Thymus (tissue), 14 donors: ENCODE results near the gene BLTP3A. TPM values are rescaled to one million over a fixed set of nuclear protein-coding genes. Genes with fewer than 3 reads are reported as not detected.
"Not testable (repeated sequence)": the region's sequence is repeated elsewhere in the genome, so short reads cannot be mapped to it uniquely, and the experiment has no call there.

Experiments
- DNase-seq, 9 donors: peaks; one replicate each; pipeline ENCODE4 v3.0.0-alpha.2; 2013; ENCODE audit warnings: low spot score in 9 of 9, low read depth in 6 of 9, missing footprints in 1 of 9
- H3K27ac ChIP-seq, 2 donors: one replicate each; pipeline ENCODE4 v1.5.1; 2013; ENCODE audit warnings: control low read depth in 1 of 2, low read depth in 1 of 2, low read length in 1 of 2, mild to moderate bottlenecking in 1 of 2, moderate library complexity in 1 of 2
- H3K27me3 ChIP-seq, 2 donors: one replicate each; pipeline ENCODE4 v1.5.1; 2013; ENCODE audit warnings: low read length in 1 of 2; ENCODE audit not compliant: control insufficient read depth in 2 of 2, insufficient read depth in 1 of 2
- H3K36me3 ChIP-seq, 2 donors: one replicate each; pipeline ENCODE4 v1.5.1; 2013; ENCODE audit warnings: low read length in 1 of 2, mild to moderate bottlenecking in 1 of 2, moderate library complexity in 1 of 2; ENCODE audit not compliant: control insufficient read depth in 2 of 2, insufficient read depth in 2 of 2
- H3K4me1 ChIP-seq, 2 donors: one replicate each; pipeline ENCODE4 v1.5.1; 2013; ENCODE audit warnings: low read length in 2 of 2; ENCODE audit not compliant: control insufficient read depth in 2 of 2, insufficient read depth in 2 of 2
- H3K4me3 ChIP-seq, 2 donors: one replicate each; pipeline ENCODE4 v1.5.1; 2013; ENCODE audit warnings: low read length in 2 of 2, control low read depth in 1 of 2, mild to moderate bottlenecking in 1 of 2
- H3K9me3 ChIP-seq, 2 donors: one replicate each; pipeline ENCODE4 v1.5.1; 2013; ENCODE audit warnings: low read length in 1 of 2, mild to moderate bottlenecking in 1 of 2; ENCODE audit not compliant: control insufficient read depth in 2 of 2, insufficient read depth in 1 of 2
- WGBS: extraction: QIAGEN DNeasy Blood & Tissue Kit; methylation state at CpG from one replicate; pipeline ENCODE4 v1.1.7; 2013; 5-methylcytosine and 5-hydroxymethylcytosine counted together
- long read RNA-seq, 10 donors: transcript quantifications; one replicate each; lab custom pipeline, GENCODE V29; 2026
- polyA plus RNA-seq: library from polyadenylated mRNA; stranded (reverse); fragments of 200-250 nt; gene quantifications from one replicate; pipeline ENCODE4 v1.2.3, GENCODE V29; 2013
- total RNA-seq: library from RNA; stranded (reverse); fragments of 120-200 nt; gene quantifications from one replicate; pipeline ENCODE4 v1.2.4, GENCODE V29; 2013
- donor health status: healthy.

The BLTP3A gene, protein sequence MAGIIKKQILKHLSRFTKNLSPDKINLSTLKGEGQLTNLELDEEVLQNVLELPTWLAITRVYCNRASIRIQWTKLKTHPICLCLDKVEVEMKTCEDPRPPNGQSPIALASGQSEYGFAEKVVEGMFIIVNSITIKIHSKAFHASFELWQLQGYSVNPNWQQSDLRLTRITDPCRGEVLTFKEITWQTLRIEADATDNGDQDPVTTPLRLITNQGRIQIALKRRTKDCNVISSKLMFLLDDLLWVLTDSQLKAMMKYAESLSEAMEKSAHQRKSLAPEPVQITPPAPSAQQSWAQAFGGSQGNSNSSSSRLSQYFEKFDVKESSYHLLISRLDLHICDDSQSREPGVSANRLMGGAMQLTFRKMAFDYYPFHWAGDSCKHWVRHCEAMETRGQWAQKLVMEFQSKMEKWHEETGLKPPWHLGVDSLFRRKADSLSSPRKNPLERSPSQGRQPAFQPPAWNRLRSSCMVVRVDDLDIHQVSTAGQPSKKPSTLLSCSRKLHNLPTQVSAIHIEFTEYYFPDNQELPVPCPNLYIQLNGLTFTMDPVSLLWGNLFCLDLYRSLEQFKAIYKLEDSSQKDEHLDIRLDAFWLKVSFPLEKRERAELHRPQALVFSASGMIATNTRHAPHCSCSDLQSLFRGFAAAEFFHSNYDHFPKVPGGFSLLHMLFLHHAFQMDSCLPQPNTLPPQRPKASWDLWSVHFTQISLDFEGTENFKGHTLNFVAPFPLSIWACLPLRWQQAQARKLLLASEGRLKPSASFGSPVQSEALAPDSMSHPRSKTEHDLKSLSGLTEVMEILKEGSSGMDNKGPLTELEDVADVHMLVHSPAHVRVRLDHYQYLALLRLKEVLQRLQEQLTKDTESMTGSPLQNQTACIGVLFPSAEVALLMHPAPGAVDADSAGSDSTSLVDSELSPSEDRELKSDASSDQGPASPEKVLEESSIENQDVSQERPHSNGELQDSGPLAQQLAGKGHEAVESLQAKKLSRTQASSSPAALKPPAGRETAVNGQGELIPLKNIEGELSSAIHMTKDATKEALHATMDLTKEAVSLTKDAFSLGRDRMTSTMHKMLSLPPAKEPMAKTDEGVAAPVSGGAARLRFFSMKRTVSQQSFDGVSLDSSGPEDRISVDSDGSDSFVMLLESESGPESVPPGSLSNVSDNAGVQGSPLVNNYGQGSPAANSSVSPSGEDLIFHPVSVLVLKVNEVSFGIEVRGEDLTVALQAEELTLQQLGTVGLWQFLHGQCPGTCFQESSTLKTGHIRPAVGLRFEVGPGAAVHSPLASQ (N-terminal part only)
- total RNA-seq (4.2 TPM), polyA plus RNA-seq (3.9 TPM)
- long read RNA-seq, donor 1, result 0 reads
- long read RNA-seq, donor 2, result 0 reads
- long read RNA-seq, donor 3, partial matches to known transcripts, result 23 of 45 reads
- long read RNA-seq, donor 3, other reads (novel, unspliced or antisense), result 22 of 45 reads
- long read RNA-seq, donor 4, result 0 reads
- long read RNA-seq, donor 5, partial matches to known transcripts, result 34 of 68 reads
- long read RNA-seq, donor 5, other reads (novel, unspliced or antisense), result 34 of 68 reads
- long read RNA-seq, donor 6, result 0 reads
- long read RNA-seq, donor 7, full-length matches to known transcripts, result 1 of 1 reads
- long read RNA-seq, donor 7, partial matches to known transcripts, result 0 of 1 reads
- long read RNA-seq, donor 7, other reads (novel, unspliced or antisense), result 0 of 1 reads
- long read RNA-seq, donor 8, partial matches to known transcripts, result 11 of 16 reads
- long read RNA-seq, donor 8, other reads (novel, unspliced or antisense), result 5 of 16 reads
- long read RNA-seq, donor 9, result 0 reads
- long read RNA-seq, donor 10, result 0 reads

DNA sequence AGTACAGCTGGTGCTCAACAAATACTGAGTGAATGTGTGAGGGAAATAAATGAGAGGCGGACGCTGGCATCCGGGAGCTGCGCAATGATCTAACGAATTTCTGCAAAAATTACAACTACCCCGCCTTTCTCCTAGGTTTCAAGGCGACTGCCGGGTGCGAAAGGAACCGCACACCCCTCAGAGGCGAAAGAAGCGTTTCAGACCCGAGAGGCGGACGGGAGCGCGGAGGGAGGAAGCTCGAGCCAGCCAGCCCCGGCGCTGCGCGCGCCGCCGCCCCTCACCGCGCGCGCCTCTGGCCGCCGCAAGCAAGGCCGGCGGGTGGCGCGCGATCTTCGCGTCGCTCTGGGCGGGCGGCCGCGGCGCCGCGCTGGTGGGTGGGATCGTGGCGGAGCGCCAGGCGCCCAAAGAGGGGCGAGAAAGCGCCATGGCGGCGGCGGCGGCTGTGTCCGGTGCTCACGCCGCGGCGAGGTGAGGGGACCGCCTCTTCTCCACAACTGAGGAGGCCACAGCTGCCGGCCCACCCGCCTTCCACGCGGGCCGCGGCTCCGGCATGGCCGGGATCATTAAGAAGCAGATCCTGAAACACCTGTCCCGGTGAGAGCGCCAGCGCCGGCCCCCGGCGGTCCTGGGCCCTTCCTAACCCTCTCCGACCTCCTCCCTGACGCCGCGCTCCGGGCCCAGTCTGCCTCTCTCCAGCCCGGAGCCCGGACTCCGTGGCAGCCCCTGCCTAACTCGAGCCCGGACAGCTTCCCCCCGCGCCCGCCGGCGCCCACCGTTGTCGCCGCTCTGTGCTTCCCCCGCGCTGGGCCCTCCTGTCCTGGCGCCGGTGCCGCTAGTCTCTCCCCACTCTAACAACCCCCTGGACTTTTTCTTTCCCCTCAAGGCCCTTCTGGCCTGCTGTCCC, at the start of gene BLTP3A:
Gene BLTP3A, plus strand, starts transcription at position 383 of the 904 bp plus-strand sequence. Its CDS starts 168 bp downstream, at position 551.
- Histone ChIP-seq H3K4me1 (peaks cover 8 to 17% of the 10 kb centered on the region in 2 donors), H3K36me3 (peaks cover 0 to 5% of the 10 kb centered on the region in 2 donors), H3K27ac (peak within 1 kb of the TSS; percentile 87 to 88), H3K27me3 (no peaks in the 10 kb centered on the region), H3K9me3 (no peaks in the 10 kb centered on the region), H3K4me3 (peak within 1 kb of the TSS; percentile 94 to 95)
- DNase-seq, result peak in 8 of 9 donors; percentile 46 to 89 (median 72)
- under 1% methylated on average over 99 of the region's 99 CpGs for WGBS

DNA sequence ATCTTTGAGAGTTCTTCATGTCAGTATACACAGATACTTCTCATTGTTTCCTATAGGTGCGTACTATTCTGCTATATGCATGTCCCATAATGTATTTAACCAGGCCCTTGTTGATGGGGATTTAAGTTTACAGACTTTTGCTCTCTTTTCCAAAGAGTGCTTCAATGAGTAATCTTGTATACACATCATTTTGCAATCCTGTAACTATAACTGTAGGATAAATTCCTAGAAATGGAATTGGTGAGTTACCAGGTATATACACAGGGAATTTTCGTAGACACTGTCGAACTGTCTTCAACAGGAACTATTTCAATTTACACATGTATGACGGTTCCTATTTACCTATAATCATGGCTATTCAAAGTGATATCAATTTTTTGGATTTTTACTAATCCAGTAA, 49.8 kb upstream of the BLTP3A start:
- Histone ChIP-seq H3K27me3 (no peaks in the 10 kb centered on the region), H3K4me3 (no peak overlapping the region), H3K9me3 (no peaks in the 10 kb centered on the region), H3K4me1 (no peaks in the 10 kb centered on the region), H3K36me3 (no peaks in the 10 kb centered on the region), H3K27ac (no peak overlapping the region)
- no peak for DNase-seq
- WGBS, result 98% methylated on average over 4 of the region's 4 CpGs

DNA sequence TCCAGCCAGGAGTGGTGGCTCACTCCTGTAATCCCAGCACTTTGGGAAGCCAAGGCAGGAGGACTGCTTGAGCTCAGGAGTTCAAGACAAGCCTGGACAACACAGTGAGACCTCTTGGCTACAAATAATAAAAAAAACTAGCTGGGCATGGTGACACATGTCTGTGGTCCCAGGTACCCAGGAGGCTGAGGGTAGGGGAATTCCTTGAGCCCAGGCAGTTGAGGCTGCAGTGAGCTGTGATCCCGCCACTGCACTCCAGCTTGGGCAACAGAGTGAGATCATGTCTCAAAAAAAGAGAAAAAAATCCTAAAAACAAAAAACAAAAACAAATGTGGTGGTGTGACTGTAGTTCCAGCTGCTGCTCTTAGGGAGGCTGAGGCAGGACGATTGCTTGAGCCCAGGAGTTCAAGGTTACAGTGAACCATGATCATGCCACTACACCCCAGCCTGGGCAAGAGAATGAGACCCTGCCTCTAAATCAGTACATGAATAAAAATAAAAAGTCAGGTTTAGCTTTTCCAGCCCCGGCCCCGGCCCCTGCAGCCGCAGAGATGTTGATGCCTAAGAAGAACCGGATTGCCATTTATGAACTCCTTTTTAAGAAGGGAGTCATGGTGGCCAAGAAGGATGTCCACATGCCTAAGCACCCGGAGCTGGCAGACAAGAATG, 48.1 kb upstream of the BLTP3A start:
- no peak overlapping the region for H3K27ac ChIP-seq
- no peaks in the 10 kb centered on the region for H3K4me1 ChIP-seq
- H3K9me3 ChIP-seq, result no peaks in the 10 kb centered on the region
- no peak for DNase-seq
- no peaks in the 10 kb centered on the region for H3K27me3 ChIP-seq
- H3K4me3 ChIP-seq, result no peak overlapping the region
- no peaks in the 10 kb centered on the region for H3K36me3 ChIP-seq
- 91% methylated on average over 7 of the region's 7 CpGs for WGBS

DNA sequence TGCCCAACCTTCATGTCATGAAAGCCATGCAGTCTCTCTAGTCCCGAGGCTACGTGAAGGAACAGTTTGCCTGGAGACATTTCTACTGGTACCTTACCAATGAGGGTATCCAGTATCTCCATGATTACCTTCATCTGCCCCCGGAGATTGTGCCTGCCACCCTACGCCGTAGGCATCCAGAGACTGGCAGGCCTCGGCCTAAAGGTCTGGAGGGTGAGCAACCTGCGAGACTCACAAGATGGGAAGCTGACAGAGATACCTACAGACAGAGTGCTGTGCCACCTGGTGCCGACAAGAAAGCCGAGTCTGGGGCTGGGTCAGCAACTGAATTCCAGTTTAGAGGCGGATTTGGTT, 47.6 kb upstream of the BLTP3A start:
- 98% methylated on average over 10 of the region's 10 CpGs for WGBS
- H3K4me1 ChIP-seq, DNase-seq, H3K36me3 ChIP-seq, H3K9me3 ChIP-seq, H3K4me3 ChIP-seq, H3K27ac ChIP-seq, H3K27me3 ChIP-seq: not testable (repeated sequence)

DNA sequence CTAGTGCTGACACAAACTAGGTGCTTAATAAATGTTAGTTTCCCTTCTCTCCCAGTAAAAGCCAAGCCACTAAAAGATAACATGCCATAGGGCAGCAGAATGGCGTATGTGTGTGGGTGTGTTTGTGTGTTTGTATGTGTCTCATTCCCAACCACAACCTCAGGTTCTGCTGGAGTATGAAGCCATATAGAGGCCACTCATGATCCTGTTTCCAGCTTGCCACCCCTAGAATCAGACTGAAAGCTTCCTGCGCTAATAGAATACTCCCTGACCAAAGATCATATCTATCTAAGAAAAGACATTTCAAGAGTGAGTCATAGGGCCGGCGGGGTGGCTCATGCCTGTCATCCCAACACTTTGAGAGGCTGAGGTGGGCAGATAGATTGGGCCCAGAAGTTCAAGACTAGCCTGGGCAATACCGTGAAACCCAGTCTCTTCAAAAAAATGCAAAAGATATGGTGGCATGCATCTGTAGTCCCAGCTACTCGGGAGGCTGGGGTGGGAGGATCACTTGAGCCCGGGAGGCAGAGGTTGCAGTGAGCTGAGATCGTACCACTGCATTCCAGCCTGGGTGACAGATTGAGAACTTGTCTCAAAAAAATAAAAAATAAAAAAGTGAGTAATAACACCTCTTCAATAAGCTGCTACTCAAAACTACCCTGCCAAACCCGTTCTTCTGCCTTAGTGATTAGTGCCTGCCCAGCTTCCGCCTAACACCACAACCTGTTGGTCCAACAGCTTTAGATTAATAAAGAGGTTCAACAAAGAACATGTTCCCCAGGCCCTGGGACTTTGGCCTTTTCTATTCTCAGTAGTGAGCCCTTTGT, 46.4 kb upstream of the BLTP3A start:
- no peaks in the 10 kb centered on the region for H3K27me3 ChIP-seq
- no peak overlapping the region for H3K27ac ChIP-seq
- DNase-seq, result no peak
- H3K4me3 ChIP-seq, result no peak overlapping the region
- WGBS, result 96% methylated on average over 10 of the region's 10 CpGs
- H3K9me3 ChIP-seq, result no peaks in the 10 kb centered on the region
- no peaks in the 10 kb centered on the region for H3K36me3 ChIP-seq
- H3K4me1 ChIP-seq, result no peaks in the 10 kb centered on the region

DNA sequence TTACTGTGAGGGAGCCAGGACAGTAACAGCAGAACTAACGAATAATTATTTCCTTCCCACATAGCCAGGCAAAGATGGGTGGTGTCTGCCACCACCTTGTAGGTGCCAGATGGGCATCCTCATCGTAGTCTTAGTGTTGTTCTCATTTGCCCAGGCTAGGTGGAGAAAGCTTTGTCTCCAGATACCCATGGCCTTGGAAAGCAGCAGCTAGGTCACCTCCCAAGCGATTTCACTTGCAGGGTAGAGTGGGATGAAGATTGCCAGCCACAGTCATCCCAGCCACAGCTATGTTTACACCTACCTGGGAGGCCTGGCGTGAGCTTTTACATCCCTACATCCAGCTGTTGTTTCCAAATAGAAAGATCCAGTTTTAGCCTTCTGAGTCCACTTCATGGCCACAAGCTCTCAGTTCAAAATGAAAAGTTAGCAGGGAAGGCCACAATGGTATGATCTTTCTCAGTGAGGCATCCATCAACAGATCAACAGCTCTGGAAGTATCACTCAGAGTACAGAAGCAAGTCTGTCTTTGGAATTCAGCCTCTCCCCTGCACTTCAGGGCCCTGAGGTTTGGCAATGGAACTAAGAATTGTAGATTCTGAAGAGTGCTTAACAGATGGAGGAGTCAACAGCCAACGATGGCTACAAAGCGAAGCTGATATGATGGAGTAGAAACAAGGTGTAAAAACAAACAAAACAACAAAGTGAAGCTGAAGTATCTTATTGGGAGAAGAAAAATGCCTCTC, 45.6 kb upstream of the BLTP3A start:
- DNase-seq, result no peak
- 92% methylated on average over 6 of the region's 6 CpGs for WGBS
- Histone ChIP-seq H3K9me3 (no peaks in the 10 kb centered on the region), H3K36me3 (no peaks in the 10 kb centered on the region), H3K27me3 (no peaks in the 10 kb centered on the region), H3K4me3 (no peak overlapping the region), H3K27ac (no peak overlapping the region), H3K4me1 (no peaks in the 10 kb centered on the region)
